OCI-LY3 (cell line): ENCODE results near the gene CHN2.

Experiments
- CTCF ChIP-seq: fragments of 200-600, 300-600 bp; sonication (generic); IDR thresholded peaks from 2 replicates; pipeline ENCODE4 v1.5.1; 2014; ENCODE audit warnings: antibody characterized with exemption, low read length, low read depth
- EZH2phosphoT487 ChIP-seq: fragments of 200-600 bp; shearing (Covaris generic); IDR thresholded peaks from 2 replicates; pipeline ENCODE4 v1.6.1; 2018; ENCODE audit warnings: antibody characterized with exemption, mixed run types, low read depth

GRCh38 chr7:29400437-29400836 is 205.9 kb downstream of the CHN2 start:
- no peak for TF ChIP-seq CTCF
- TF ChIP-seq EZH2phosphoT487 = no peak
